Activated T-helper 9 cell treated with anti-CD3 and anti-CD28 coated beads, Interleukin-2, amount 50 U/mL, for 16 hours (primary cell): Measurements from ENCODE around the gene CTSE.

ENCODE experiments used
- DNase-seq: peaks from one replicate; pipeline ENCODE4 v3.0.0-alpha.2; 2020; ENCODE audit warnings: low read depth

CTSE gene

GRCh38 chr1:205971082-205971481 is 52.6 kb downstream of the CTSE start:
- no peak for DNase-seq

DNA sequence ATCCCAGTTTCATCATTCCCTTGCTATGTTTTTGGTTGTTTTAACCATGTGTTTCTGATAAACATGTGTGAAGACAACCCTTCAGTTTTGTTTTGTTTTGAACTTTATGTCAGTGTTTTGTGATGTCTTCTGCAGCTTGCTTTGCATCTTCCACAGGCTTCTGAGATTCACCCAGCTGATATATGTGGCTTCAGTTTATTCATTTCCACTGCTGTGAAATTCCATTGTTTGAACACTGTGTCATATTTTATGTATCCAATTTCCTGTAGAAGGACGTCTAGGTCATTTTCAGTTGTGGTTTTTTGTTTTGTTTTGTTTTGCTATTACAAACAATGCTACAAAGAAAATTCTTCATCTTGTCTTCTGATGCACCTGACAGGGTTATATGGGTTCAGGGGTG is 53.2 kb downstream of the CTSE start:
- no peak for DNase-seq

DNA sequence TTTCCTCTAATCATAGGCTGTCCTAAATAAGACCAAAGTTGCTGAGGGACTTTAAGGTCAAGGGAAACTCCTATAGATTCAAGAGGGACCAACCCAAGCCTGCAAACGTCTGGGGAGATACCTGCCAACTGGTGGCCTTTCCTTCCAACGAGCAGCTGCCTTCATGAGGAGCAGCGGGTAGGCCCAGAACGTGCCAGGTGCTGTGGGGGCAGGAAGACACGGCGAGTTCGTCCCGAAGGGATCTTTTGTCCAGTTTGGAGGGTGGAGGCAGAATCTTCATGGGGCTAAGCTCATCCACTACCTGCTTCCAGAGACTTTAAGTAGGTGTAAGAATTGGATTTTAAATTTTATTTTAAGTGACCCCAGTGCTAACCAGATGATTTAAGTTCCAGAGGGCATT is 54.5 kb downstream of the CTSE start:
- DNase-seq = no peak

DNA sequence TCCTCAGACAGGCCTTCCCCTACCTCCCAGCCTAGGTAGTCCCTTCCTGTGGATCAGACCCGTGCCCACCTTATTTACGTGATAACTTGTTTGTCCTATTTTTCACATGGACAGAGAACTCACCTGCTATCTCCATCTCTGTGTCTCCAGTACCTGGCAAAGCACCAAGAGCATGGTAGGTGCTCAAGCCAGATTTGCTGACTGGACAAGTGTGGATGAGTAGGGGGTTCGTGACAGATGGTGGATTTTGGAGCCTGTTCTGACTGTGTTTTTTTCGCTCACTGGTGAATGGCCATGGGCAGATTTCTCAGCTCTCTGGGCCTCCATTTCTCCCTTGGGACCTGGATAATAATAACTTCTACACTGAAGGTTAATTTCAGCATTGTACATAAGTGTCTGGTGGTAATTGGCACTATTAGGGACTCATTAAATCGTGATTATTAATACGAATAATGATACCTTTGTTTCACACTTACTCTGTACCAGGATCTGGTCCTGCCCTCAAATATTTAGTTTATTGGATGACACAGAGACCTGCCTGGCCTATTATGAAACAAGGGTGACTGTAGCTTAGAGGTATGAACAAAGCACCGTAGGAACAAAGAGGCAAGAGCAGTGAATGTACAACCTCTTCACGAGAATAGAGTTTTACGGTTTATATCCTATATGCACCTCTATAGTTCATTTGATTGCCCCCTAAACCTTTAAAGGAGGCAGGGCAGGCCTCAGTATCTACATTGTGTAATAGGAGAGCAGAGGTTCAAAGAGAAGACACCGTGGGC is 56.0 kb downstream of the CTSE start:
- no peak for DNase-seq

GRCh38 chr1:205965036-205965884 is 58.4 kb downstream of the CTSE start:
- no peak for DNase-seq

- DNase-seq = no peak
These were observed 60.1 kb downstream of the CTSE start for GRCh38 chr1:205963352-205964155.

GRCh38 chr1:205962821-205963221 is 60.9 kb downstream of the CTSE start:
- DNase-seq = no peak

DNA sequence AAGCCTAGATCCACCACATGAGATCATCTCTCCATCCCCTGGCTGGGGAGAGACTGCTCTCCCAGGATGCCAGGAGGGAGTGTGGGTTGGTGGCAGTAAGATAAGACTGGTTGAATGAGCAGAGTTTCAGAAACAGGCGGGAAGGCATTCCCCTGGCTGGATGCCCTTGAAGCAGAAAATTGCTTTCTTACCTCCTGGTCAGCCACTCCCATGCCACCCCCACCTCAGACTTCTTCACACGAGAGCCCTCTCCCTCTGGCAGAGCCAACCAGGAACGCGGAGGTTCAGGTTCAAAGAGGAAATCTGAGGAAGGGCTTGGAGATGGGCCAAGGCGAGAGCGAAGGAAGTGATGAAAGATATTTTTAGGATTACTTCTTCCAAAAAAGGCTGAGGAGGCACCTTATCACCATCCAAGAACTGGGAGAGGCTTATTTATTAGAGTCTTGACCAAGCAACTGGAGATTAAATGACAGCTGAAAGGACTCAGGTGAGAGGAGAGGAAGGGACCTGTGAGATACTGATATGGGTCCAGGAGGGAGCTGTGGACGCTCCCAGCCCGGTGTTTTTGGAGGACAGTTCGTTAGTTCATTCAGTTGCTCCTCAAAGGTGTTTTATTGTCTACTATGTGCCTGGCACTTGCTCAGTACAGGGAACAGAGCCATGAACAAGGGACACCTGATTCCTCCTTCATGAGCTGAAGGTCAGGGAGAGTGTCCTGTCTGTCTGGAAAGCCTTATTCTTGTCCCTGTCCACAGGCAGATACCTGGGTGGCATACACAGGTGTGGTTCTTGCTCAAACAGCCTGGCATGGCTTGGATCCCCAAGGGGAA is 61.5 kb downstream of the CTSE start:
- no peak for DNase-seq

DNA sequence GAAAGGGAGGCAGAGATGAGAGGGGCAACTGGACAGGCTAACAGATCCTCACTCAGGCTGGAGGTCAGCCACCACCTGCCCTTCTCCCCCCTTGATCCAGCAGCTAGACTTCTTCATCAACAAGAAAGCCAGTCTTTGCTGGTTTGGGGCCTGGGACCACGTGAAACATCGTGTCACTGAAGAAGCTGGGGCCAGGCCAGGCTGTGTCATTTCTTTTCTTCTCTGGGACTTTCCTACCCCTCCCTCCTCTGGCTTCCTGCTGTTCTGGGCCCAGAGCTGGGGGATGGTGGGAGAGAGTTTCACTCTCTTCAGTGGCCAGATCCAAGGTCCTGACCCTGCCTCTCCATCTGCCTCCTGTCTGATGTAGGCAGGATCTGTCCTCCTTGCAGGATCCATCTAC is 62.3 kb downstream of the CTSE start:
- DNase-seq = no peak

DNA sequence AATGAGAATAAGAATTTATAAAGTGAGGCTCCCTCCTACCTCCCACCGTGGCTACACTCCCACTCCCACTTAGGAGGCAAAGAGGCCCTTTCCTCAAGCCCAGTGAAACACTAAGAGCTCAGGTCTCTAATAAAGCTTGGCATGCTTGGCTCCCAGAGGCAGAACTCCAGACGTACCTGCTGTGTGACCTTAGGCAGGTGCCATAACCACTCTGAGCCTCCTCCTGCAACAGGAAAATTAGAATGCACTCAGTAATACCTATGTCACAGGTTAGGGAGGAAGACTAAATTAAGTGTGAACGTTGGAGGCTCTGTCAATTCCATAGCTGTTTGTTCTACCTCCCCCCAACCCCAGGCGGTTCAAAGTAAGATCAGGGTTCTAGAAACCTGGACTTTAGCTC is 63.9 kb downstream of the CTSE start:
- no peak for DNase-seq
